Keratinocyte (primary cell): ENCODE data around the gene IGHMBP2.

Experiments used
- EZH2 ChIP-seq: IDR thresholded peaks from one replicate; pipeline ENCODE4 v1.6.1; 2012; ENCODE audit warnings: inconsistent platforms, mild to moderate bottlenecking, low read length, moderate library complexity
- TF ChIP-seq, protein P1 (sequence below), 3 experiments: IDR thresholded peaks in 1 of 3; conservative IDR thresholded peaks in 1 of 3; optimal IDR thresholded peaks in 1 of 3; 2 replicates in 2 of 3; 3 replicates in 1 of 3; pipeline versions ENCODE3 to v1.5.1; 2011; ENCODE audit warnings: low read length in 3 of 3, mild to moderate bottlenecking in 3 of 3, moderate library complexity in 2 of 3, control low read depth in 1 of 3, inconsistent platforms in 1 of 3; ENCODE audit not compliant: insufficient read depth in 2 of 3; ENCODE audit errors: extremely low read depth in 1 of 3

DNA sequence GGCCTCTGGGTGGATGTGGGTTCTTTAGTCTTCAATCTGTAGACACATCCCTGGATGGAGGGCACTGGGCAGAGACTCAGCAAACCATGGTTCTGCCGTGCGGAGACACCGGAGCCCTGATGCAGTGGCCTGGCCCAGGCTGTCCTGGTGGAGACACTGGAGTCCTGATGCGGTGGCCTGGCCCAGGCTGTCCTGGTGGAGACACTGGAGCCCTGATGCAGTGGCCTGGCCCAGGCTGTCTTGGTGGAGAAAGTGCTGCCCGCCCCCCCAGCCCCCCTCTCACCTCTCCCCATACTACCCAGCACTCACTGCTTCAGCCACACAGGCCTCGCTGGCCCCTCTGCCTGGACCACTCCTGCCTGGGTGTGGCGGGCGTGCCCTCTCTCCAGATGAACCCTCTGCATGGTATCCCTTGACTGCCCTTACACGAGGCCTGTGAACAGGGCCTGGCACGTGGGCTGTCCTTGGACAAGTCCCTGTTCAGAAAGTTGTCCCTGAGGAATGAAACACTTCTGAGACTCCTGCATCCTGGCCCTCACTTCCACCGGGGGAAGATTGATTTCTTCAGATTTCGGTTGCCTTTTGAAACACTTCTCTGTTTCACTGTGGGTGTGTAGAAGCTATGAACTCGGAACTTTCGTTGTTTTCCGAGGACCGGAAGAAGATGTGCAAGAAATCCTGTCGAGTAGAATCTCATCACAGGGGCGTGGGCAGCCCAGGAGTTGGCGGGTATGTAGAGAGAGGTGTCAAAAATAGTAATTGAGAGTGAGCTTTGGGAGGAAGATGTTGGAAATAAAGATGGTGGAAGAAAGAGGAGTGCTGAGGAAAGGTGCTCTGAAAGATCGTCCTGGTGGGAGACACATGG, 26.2 kb downstream of the IGHMBP2 start:
- TF ChIP-seq, protein P1, sequence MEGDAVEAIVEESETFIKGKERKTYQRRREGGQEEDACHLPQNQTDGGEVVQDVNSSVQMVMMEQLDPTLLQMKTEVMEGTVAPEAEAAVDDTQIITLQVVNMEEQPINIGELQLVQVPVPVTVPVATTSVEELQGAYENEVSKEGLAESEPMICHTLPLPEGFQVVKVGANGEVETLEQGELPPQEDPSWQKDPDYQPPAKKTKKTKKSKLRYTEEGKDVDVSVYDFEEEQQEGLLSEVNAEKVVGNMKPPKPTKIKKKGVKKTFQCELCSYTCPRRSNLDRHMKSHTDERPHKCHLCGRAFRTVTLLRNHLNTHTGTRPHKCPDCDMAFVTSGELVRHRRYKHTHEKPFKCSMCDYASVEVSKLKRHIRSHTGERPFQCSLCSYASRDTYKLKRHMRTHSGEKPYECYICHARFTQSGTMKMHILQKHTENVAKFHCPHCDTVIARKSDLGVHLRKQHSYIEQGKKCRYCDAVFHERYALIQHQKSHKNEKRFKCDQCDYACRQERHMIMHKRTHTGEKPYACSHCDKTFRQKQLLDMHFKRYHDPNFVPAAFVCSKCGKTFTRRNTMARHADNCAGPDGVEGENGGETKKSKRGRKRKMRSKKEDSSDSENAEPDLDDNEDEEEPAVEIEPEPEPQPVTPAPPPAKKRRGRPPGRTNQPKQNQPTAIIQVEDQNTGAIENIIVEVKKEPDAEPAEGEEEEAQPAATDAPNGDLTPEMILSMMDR (optimal IDR thresholded peaks at IDR 0.05 in 1 of 3, IDR thresholded peaks at IDR 0.05 in 1 of 3, conservative IDR thresholded peaks at IDR 0.05 in 1 of 3; ENCODE audit: extremely low read depth in 1 of 3, insufficient read depth in 2 of 3, low read length in 3 of 3): no peak
- TF ChIP-seq EZH2: no peak
